Jurkat, Clone E6-1 (cell line): ENCODE results near the gene ME3.
"Not testable (repeated sequence)": the region's sequence is repeated elsewhere in the genome, so short reads cannot be mapped to it uniquely, and the experiment has no call there.

Source experiments
- DNase-seq: peaks from one replicate; pipeline ENCODE4 v3.0.0-alpha.2; 2011; ENCODE audit warnings: low read depth, low spot score
- H3K4me3 ChIP-seq: 2 replicates; pipeline ENCODE4 v1.5.1; 2011; ENCODE audit warnings: mild to moderate bottlenecking, low read length, control low read depth, moderate library complexity

Gene ME3

DNA sequence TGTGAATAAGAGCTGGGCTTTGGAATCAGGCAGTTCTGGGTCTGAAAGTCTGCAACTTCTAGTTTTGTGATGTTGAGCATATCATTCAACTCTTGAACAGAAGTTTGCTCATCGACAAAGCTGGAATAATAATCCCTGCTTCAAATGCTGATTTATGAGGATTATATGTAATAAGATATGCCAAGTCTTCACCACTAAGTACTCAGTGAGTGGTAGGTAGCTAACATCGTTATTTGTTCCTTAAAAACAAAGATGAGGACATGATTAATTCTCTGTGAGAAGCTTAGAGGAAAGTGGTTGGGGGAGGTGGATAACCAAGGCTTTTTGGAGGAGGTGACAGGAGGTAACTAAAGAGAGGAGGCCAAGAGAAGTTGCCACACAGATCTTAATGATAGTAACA is 96.5 kb downstream of the ME3 start:
- no peak for DNase-seq
- no peak overlapping the region for H3K4me3 ChIP-seq

DNA sequence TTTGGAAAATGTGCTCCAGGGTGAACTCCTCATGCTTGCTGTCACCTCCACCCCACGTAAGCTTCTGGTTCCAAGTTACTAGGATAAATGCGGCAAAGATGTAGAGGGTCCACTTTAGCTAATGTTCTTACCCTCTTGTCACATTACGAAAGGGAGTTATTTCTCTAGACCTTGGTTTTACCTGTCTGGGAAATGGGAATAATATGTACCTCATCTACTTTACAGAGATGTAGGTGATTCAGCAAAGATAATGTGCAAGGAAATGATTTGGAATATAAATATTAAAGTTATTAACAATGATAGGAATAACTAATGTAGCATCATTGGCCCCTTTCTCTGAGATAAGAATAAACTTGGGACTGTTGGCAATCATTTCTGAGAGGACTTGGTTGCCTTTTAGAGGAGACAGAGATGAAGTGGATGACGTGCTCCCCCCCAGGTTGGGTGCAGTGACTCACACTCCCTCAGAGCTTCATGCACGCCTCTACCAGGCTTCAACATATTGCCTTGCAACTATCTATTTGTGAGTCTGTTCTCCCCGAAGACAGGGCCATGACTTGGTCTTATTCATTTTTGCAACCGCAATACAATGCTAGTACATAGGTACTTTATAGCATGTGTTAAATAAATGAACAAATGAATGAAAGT is 97.1 kb downstream of the ME3 start:
- no peak for DNase-seq

DNA sequence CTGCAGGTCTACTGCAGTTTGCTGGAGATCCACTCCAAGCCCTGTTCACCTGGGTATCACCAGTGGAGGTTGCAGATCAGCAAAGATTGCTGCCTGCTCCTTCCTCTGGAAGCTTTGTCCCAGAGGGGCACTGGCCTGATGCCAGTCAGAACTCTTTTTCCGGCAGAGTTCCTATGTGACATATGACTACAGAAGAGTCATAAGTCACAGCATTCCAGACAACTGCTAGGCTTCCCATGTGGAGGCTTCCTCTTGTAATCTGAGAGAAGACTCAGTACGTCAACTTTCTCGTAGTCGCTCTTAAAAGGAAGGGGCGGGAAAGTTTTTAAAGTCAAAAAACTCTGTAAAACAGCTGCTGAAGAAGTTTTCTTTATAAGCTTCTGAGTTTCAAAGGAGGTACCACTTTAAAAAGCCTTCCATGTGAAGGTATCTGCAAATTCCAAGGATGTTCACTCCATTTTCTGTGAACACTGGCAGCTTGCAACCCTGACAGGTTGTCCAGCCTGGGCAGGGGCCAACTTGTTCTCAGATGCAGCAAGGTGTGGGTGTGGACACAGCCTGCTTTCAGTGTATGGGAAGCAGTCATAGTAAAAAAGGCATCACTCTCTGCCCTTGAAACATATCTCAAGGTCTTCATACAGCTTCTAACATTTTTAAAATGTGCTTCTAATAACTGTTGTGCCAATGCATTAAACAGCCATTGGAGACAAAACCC is 97.8 kb downstream of the ME3 start:
- H3K4me3 ChIP-seq = no peak overlapping the region
- DNase-seq = no peak

More for the DNA sequence above, 97.1 kb downstream of the ME3 start:
- H3K4me3 ChIP-seq = no peak overlapping the region

DNA sequence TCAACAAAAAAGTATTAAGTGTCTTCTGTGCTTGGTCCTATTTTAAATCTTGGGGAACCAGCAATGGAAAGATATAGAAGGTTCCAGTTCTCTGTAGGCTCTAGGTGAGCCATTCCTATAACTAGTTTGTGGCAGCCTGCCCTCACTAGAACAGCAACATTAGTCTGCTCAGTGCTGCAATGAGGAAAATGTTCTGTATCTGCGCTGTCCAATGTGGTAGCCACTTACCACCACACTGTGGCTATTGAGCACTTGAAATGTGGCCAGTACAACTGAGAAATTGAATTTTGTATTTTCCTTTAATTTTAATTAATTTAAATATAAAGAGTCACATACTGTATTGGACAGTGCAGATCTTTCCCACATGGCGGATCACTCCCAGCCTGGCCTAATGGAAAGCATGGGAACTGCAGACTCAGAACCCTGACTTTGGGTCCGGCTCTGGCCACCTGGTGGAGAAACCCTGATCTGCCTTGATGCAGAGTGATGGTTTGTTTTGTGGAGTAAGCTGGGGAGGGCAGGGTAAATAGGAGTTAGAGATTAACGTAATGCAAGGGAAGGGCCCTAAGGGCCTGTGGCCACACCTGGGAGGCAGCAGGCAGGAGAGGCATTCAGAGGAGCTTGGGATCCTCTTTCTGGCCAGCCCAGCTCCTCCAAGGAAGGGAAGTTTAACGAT is 101.0 kb downstream of the ME3 start:
- H3K4me3 ChIP-seq = no peak overlapping the region
- DNase-seq = peak; percentile 9

DNA sequence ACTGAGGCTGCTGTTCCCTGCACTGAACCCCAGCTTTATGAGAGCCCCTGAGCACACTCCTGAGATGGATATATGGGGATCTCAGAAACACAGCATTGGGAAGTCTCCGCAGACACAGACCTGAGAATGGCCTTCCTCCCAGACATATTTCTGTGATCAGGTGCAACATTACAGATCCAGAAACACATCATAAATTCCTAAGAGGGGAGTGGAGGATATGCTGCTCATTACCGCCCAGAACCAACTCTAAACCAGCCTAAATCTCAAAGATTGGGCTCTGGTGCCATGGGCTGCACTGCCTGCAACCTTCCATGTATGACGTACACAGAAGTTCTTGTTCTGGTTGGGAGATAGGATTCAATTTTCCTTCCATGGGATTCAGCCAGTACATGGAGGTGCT is 102.0 kb downstream of the ME3 start:
- no peak for DNase-seq
- no peak overlapping the region for H3K4me3 ChIP-seq

DNA sequence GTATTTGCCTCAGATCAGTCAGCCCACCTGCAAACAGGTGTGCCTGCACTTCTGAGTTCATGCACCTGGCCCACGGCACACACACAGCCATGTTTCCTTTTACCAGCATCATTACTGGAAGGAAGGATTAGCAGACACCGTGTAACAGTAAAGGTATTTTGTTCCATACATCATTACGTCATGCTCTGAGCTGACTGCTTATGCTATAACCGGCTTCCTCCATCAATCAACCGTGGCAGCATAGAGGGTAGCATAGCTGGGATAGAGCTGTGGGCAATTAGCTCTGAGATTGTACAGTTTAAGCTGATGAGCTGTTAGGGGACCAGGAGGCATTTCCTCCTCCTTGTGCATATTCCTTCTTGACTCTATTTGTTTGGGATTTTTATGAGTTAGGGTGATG is 102.4 kb downstream of the ME3 start:
- no peak for DNase-seq
- H3K4me3 ChIP-seq = no peak overlapping the region

DNA sequence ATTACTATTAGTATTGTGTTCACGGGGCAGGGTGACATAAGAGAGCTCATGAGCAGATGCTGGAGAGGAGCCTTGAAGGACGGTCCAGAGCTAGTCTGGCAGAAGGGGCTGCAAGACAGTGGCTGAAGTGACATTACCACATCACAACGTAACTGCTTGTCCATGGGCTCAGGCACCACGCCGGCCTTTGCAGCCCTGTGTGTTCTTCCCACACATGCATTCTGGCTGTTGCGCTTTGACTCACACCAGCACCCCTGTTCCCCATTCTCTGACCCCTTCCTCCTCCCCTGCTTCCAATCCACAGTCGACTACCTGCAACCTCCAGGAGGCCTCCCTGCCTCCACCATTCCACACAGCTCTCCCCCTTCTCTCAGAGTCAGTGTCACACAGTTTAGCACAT is 103.3 kb downstream of the ME3 start:
- no peak for DNase-seq

DNA sequence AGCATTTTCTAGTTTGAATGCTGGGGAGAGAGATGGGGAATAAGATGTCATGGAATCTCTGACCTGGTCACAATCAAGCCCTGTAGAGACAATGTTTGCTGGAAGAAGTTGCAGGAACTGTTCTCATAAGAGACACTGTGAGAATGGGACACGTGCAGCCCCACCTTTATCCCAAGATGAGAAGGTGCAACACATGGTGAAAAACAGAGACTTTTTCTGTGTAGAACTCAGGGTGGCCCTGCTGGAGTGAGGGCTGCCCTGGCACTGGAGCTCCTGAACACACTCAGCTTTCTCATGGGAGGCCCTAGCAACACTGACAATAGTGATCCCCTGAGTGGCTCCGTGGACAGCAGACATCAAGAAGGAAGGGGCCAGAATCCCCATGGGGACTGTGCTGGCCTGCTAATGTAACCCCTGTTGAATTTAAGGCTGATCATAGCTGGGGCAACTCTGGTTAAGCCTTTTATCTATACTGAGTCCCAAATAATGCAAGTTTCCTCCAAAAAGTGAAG is 106.6 kb downstream of the ME3 start:
- DNase-seq = no peak
- no peak overlapping the region for H3K4me3 ChIP-seq

More for the DNA sequence above, 103.3 kb downstream of the ME3 start:
- no peak overlapping the region for H3K4me3 ChIP-seq

DNA sequence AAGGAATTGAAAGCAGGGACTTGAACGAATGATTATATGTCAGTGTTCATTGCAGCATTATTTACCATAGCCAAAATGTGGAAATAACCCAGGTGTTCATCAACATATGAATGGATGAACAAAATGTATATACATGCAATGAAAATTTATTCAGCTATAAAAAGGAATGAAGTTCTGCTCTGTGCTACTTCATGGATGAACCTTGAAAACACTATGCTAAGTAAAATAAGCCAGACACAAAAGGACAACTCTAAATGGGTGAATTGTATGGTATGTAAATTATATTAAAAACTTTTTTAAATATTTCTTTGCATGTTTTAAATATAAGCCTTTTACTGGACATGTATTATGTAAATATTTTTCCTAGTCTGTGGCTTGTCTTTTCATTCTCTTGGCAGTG is 107.0 kb downstream of the ME3 start:
- no peak overlapping the region for H3K4me3 ChIP-seq
- no peak for DNase-seq

DNA sequence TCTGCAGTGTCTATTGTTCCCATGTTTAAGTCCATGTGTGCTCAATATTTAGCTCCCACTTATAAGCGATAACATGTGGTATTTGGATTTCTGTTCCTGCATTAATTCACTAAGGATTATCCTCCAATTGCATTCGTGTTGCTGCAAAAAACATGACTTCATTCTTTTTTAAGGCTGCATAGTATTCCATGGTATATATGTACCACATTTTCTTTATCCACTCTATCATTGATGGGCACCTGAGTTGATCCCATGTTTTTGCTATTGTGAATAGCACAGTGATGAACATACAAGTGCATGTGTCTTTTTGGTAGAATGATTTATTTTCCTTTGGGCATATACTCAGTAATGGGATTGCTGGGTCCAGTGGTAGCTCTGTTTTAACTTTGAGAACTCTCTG is 109.6 kb downstream of the ME3 start:
- H3K4me3 ChIP-seq, DNase-seq: not testable (repeated sequence)

DNA sequence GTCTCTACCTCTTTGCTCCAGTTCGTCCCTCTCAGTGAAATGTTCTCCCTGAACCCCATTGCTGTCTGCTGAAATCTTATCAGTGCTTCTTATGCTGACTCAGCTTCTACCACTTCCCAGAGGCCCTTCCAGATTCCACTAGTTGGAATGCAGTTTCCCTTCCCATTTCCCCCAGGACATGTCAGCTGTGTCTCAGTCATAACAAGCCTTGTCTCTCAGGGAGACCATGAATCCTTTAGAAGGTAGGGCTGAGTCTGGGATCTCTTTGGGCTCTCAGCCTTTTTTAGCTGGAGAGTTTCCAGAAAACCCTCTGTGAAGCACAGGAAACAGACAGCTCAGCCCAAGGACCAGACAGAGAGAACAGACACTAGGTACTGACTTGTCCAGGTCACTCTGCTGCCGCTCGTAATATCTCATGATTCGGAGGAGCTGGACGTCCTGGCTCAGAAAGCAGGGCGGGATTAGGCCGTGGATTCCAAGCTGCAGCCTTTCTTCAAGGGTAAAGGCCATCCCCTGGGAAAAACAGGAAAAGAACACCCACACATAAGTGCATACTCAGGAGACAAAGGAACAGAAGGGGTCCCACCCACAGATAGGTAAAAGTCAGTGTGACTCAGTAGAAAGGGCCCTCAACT is 113.0 kb downstream of the ME3 start:
- DNase-seq = no peak
- H3K4me3 ChIP-seq = no peak overlapping the region

DNA sequence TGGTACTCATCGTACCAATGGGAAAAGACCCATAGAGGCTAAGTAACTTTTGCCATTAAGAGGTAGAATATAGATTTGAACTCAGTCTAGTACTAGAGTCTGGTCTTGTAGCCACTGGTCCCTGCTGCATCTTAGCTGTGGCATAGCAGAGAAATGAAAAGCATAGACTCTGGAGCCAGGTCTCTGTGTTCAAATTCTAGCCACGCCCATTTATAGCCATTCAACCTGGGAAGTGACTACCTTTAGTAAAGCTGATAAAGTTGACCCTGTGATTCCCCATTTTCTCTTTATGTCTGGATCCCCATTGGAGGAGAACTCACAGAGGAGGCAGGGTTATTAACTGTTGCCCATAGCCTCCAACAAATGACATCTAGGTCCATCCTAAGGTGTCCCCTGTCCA is 113.6 kb downstream of the ME3 start:
- DNase-seq = no peak
- H3K4me3 ChIP-seq = no peak overlapping the region

DNA sequence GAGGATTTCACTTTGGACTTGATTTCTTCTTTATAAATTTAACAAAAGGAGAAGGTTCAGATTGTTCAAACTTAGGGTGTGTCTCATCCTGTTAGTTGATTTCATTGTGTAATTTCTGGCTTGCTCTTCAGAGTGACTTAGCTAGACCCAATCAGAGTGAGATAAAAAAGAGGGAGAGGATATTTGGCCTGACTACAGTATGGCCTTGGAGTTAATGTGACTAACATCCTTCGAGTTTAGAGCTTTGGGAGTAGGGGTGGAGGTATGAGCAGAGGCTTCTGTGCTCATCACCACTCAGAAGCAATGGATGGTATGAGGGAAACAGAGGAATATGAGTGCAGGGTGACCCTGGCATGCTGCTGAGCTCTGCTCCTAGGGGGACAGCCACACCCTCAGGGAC is 114.2 kb downstream of the ME3 start:
- DNase-seq = no peak
- H3K4me3 ChIP-seq = no peak overlapping the region

DNA sequence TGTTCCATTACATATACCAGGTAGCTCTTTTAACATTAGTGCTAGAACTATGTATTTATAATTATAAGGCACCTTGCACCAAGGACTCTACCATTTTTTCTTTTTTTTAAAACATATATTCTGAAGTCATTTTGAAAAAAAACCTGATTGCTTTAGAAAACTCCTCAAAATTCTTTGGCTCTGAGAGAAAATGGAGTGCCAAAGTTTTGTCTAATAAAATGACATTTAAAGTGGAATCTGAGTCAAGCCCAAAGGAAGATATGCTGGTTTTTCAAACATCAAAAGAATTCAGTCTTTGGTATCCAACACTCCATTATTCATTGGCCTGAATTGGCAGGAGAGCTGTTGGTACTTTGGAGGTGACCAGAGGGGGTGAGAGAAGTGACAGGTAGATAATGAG is 116.5 kb downstream of the ME3 start:
- no peak overlapping the region for H3K4me3 ChIP-seq
- DNase-seq = no peak

DNA sequence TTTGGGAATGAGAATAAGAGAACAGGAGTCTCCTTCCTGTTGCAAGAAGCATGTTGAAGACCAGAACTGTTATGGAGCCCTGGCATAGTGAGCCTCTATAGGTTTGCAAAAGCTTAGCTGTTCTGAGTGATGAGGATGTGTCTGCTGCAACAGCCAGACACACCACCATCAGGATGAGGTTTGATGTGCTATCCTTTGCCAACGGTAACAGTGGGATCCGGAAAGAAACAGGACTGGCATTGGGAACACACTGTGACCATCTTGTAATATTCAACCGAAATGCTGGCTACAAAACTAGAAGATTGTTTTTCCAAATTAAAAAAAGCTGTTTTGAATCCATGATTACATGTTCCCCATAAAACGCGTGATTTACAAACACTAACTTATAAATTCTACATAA is 117.0 kb downstream of the ME3 start:
- DNase-seq = no peak
- H3K4me3 ChIP-seq = no peak overlapping the region

DNA sequence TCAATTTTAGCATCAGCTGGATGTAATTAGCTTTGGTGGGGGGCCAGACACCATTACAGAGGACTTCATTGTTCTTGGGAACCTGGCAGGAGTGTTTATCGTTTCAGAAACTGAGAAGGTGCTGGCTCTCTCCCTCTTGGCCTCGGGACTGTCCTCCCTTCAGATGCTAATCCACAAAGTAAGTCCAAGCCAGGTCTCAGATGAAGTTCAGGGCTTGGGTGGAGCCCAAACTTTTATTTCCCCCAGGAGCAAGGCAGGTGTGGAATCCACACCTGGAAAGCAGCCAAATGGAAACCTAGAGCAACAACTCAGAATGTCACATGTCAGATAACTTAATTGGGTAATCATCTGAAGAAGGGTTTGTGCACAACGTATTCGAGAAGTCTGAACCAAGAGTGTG is 119.2 kb downstream of the ME3 start:
- no peak overlapping the region for H3K4me3 ChIP-seq
- no peak for DNase-seq

DNA sequence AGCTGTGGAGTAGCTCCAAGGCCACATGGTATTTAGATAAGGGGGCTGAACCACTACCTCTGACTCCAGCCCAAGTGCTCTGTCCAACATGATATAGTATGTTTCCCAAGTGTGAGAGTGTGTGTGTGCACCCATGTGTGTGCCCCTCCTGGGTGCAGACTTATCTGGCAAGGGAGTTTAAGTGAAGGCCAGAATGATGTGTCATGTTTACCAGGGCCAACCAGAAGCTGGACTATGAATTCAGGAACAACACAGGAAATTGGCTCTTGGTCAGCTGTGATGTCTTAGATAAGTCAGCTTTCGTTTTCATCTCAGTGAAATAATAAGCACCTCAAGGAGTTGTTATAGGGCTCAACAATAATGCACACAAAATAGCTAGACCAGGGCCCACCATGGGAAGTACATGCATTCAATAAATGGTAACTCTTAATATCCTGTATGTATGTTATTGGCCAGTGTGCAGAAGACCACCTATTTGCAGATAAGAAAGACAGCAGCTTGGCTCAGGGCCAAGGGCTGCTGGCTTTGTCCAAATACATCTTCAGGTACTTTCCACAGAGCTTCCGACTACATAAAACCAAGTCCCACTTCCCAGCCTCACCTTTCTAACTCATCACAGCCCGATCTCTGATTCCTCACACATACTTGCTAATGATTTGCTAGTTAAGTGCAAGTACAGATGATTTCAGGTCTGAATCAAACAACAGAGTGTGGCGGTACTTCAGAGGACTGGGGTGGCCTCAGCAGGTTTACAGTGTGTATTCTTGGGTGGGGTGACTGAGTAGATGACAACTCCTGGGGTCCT is 120.9 kb downstream of the ME3 start:
- H3K4me3 ChIP-seq = no peak overlapping the region
- no peak for DNase-seq

DNA sequence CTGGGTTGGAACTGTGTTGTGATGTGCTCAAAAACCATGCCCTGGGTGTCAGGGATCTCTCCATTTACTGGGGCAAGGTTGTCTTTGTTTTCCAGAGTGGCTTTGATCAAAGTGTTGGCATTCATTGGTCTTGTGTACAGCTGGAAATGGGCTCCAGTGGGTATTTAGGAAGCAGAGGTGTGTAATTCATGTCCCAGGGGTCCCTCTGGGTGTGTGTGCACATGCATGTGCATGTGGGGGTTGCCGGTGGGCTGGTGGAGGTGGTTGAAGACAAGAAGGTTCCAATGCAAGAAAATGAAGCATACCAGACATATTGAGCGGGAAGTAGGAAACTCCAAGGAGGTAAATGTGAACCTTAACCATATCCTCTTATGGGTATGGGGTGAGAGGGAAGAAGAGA is 121.7 kb downstream of the ME3 start:
- no peak for DNase-seq
- H3K4me3 ChIP-seq = no peak overlapping the region

DNA sequence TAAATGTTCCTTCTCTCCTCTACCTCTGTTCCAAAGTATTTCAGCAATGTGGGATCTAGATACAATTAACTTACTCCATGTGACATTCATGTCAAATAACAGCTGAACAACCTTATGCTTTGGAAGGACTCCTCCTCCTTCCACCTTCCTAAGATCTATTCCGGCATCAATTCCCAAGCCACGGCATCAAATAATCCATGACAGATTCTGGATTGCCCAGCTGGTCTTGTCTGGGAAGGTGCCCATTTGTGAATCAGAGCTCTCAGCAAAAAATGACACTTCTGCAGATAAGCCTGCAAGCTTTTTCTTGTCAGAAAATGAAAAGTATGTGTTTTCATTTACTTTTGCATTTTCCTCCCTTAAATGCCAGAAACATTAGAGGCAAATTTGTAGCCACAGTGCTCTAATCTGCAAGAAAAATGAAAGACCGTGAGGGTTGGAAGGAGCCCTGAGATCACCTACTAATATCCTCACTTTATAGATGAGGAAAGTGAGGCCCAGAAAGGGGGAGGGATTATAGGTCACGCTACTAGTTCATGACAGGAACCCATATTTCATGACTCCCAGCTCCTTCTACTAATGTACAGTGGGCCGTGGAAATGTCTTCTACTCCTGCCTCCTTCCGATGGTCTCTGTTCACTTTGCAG is 124.0 kb downstream of the ME3 start:
- no peak overlapping the region for H3K4me3 ChIP-seq
- DNase-seq = no peak
